ENCODE data around the gene MS4A1. TPM values are rescaled to one million over a fixed set of nuclear protein-coding genes. Genes with fewer than 3 reads are reported as not detected.
A peak's percentile ranks its signal among the peaks of the same experiment; 100 is the strongest.

MS4A1 gene
- total and polyA plus RNA-seq, 2 of the 8 experiments (the other 6 are each of a cell fraction or from before 2014, with no cell fraction given), result not detected

DNA sequence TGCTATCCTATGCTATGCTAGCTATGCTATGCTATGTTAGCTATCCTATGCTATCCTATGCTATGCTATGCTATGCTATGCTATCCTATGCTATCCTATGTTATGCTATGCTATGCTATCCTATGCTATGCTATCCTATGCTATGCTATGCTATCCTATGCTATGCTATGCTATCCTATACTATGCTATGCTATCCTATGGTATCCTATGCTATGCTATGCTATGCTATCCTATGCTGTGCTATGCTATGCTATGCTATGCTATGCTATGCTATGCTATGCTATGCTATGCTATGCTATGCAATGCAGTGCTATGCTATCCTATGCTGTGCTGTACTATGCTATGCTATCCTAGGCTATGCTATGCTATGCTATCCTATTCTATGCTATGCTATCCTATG, 8.6 kb upstream of the MS4A1 start:
- H3K79me1 ChIP-seq (ENCODE audit: low read depth, low read length), result no peaks in the 10 kb centered on the region
- POLR2A ChIA-PET (ENCODE audit: partially characterized antibody), result no interaction called here
- H2AK5ac ChIP-seq (ENCODE audit: low read depth, low read length), result no peak overlapping the region
- no peak overlapping the region for H3K4ac ChIP-seq (replicated peaks; ENCODE audit: insufficient read length, low read depth, low read length)
- H3K79me2 ChIP-seq (ENCODE audit: control insufficient read depth in 1 of 2, insufficient read depth in 2 of 2, low read length in 2 of 2), result no peaks in the 10 kb centered on the region
- H3K27ac ChIP-seq (ENCODE audit: low read depth, low read length), result no peak overlapping the region
- H3K4me3 ChIP-seq (ENCODE audit: extremely low read depth in 1 of 4, insufficient read depth in 2 of 4, low read depth in 3 of 4, low read length in 4 of 4), result no peak overlapping the region
- DNase-seq (ENCODE audit: low read depth in 1 of 2, low spot score in 2 of 2) (no peak), FAIRE-seq (no peak)
- H3K27me3 ChIP-seq (replicated peaks in 1 of 4; ENCODE audit: control insufficient read depth in 3 of 4, extremely low read depth in 1 of 4, insufficient read depth in 3 of 4, low read length in 3 of 4), result no peaks in the 10 kb centered on the region
- no peaks in the 10 kb centered on the region for H3K4me1 ChIP-seq (replicated peaks in 1 of 4; ENCODE audit: control insufficient read depth in 3 of 4, insufficient read depth in 4 of 4, low read length in 3 of 4)
- no peak overlapping the region for H3K23ac ChIP-seq (ENCODE audit: insufficient read length)
- no peaks in the 10 kb centered on the region for H3K36me3 ChIP-seq (ENCODE audit: control insufficient read depth in 2 of 4, insufficient read depth in 4 of 4, low read length in 3 of 4)
- no peak overlapping the region for H3K14ac ChIP-seq (ENCODE audit: insufficient read length)
- H3K9me3 ChIP-seq (ENCODE audit: insufficient read depth in 2 of 2, low read depth in 1 of 2, low read length in 1 of 2), result peaks cover 2 to 12% of the 10 kb centered on the region in 2 experiments; a peak in 3 of 4 replicates
- CTCF ChIA-PET (ENCODE audit: partially characterized antibody), result interaction anchor here (0.7 kb wide), 1 partner anchor 144 kb away, joined by 3 read pairs; no protein-coding TSS in a partner anchor
- no peak overlapping the region for H4K5ac ChIP-seq (ENCODE audit: insufficient read length, low read depth, low read length)
- H4K20me1 ChIP-seq (replicated peaks in 1 of 2; ENCODE audit: control insufficient read depth in 1 of 2, insufficient read depth in 2 of 2, low read length in 2 of 2), result no peaks in the 10 kb centered on the region
- H3K4me2 ChIP-seq (ENCODE audit: insufficient read depth in 1 of 2, low read depth in 2 of 2, low read length in 2 of 2), result no peak overlapping the region
- no peak overlapping the region for H2BK120ac ChIP-seq (replicated peaks; ENCODE audit: low read depth, low read length)
- no peak overlapping the region for H4K91ac ChIP-seq (replicated peaks; ENCODE audit: insufficient read length, low read length)
- TF ChIP-seq FOSL1 (IDR thresholded peaks at IDR 0.05; ENCODE audit: insufficient read depth, low read depth, low read length) (no peak), ZNF274 (IDR thresholded peaks at IDR 0.05; ENCODE audit: borderline replicate concordance, extremely low read depth, low read length) (peak; percentile 54), POLR2AphosphoS5 (IDR thresholded peaks at IDR 0.05; ENCODE audit: low read depth, low read length) (peak; percentile 86), SUZ12 (IDR thresholded peaks at IDR 0.05; ENCODE audit: low read length) (no peak)
- no peak overlapping the region for H2BK20ac ChIP-seq (ENCODE audit: low read length)
- no peaks in the 10 kb centered on the region for H3K23me2 ChIP-seq (ENCODE audit: low read depth, low read length)
- H2BK5ac ChIP-seq (ENCODE audit: low read depth, low read length), result no peak overlapping the region
- H2BK15ac ChIP-seq (ENCODE audit: low read length), result no peak overlapping the region
- no peak overlapping the region for H3K9ac ChIP-seq (replicated peaks in 1 of 4; ENCODE audit: extremely low read depth in 1 of 4, low read depth in 3 of 4, low read length in 3 of 4)
- no peak overlapping the region for H2BK12ac ChIP-seq (ENCODE audit: low read depth, low read length)
- no peak overlapping the region for H2AFZ ChIP-seq (ENCODE audit: low read length)
- H4K8ac ChIP-seq (ENCODE audit: extremely low read depth, insufficient read depth, low read length), result no peak overlapping the region
- no peak overlapping the region for H3K18ac ChIP-seq (ENCODE audit: extremely low read depth, low read length)
- no peak overlapping the region for H3K56ac ChIP-seq (replicated peaks; ENCODE audit: insufficient read length, low read depth, low read length)

Data from H1 (cell line).